ENCODE data around the gene ENPP3. TPM values are rescaled to one million over a fixed set of nuclear protein-coding genes. Genes with fewer than 3 reads are reported as not detected.
A peak's percentile ranks its signal among the peaks of the same experiment; 100 is the strongest.

Gene ENPP3
- total RNA-seq, 1 donor from 2014 or later, result 0.14 TPM

DNA sequence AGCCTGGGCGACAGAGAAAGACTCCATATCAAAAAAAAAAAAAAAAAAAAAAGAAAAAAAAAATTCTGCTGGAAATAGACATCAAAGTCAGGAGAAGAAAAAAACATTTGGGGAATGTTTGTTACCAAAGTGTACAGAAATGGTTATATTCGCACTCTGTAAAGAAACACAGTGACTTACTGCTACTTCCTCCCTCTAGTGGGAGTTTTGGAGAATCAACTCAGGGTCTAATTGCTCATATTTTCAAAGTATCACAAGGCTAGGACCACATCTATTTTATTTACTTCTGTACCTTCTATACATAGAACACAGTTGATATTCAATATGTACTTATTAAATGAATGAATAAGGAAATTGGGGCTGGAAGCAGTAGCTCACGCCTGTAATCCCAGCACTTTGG is 39.7 kb upstream of the ENPP3 start:
- Mint-ChIP-seq H3K36me3 (ENCODE audit: low read depth) (peaks cover 3% of the 10 kb centered on the region), H3K4me1 (peaks cover 5% of the 10 kb centered on the region), H3K27ac (ENCODE audit: unreplicated experiment) (no peak overlapping the region), H3K27me3 (ENCODE audit: low read depth) (no peaks in the 10 kb centered on the region), H3K9me3 (no peaks in the 10 kb centered on the region), H3K4me3 (no peak overlapping the region)
- no peak for DNase-seq (ENCODE audit: low read depth, low spot score)
- TF ChIP-seq, protein P1, sequence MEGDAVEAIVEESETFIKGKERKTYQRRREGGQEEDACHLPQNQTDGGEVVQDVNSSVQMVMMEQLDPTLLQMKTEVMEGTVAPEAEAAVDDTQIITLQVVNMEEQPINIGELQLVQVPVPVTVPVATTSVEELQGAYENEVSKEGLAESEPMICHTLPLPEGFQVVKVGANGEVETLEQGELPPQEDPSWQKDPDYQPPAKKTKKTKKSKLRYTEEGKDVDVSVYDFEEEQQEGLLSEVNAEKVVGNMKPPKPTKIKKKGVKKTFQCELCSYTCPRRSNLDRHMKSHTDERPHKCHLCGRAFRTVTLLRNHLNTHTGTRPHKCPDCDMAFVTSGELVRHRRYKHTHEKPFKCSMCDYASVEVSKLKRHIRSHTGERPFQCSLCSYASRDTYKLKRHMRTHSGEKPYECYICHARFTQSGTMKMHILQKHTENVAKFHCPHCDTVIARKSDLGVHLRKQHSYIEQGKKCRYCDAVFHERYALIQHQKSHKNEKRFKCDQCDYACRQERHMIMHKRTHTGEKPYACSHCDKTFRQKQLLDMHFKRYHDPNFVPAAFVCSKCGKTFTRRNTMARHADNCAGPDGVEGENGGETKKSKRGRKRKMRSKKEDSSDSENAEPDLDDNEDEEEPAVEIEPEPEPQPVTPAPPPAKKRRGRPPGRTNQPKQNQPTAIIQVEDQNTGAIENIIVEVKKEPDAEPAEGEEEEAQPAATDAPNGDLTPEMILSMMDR (conservative IDR thresholded peaks at IDR 0.05), result peak; percentile 59

DNA sequence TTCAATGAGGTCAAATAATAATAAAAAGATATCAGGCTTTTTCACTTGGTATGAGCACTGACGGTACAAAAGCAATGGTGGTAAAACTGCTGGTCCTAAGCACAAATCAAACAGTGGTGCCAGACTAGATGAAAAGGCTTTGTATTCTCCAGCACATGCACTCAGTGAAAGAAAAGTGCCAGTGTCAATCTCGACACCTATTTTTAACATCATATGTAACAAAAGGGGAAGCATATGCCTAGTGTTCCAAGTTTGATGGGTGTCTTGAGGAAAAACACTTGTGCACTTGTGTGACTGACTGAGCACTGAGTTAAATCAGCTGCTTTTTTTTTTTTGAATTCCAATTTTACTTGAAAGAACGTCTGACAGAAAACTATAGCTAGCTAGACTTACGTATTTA is 36.4 kb upstream of the ENPP3 start:
- DNase-seq (ENCODE audit: low read depth, low spot score), result no peak
- peaks cover 2% of the 10 kb centered on the region for H3K36me3 Mint-ChIP-seq (ENCODE audit: low read depth)
- H3K27me3 Mint-ChIP-seq (ENCODE audit: low read depth), result no peaks in the 10 kb centered on the region
- no peaks in the 10 kb centered on the region for H3K4me1 Mint-ChIP-seq
- H3K9me3 Mint-ChIP-seq, result no peaks in the 10 kb centered on the region
- H3K27ac Mint-ChIP-seq (ENCODE audit: unreplicated experiment), result no peak overlapping the region
- no peak overlapping the region for H3K4me3 Mint-ChIP-seq
- TF ChIP-seq, protein P1 (conservative IDR thresholded peaks at IDR 0.05), result no peak

DNA sequence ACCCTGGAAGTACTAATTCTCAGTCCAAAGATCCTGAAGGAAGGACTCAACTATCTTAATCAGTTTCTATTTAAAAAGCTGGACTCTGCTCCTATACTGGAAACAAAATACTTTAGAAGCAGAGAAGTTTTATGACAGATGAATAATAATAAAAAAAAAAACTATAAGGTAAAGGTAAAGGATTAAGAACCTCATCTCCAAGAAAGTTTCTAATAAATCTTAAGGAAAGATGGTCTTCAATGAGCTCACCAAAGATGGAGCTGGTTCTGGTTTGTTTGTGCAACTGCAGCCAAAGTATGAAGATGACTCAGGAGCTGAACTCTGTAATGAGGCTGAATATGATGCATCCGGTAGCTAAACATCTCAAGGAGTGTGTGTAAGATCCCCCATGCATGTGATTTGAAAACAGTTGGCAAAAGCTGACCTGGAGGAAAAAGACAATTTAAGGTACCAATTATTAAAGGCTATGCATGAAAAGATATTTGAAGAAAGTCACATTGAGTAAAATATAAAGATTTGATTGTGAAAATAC is 34.3 kb upstream of the ENPP3 start:
- DNase-seq (ENCODE audit: low read depth, low spot score), result no peak
- Mint-ChIP-seq H3K4me3 (no peak overlapping the region), H3K27ac (ENCODE audit: unreplicated experiment) (no peak overlapping the region), H3K36me3 (ENCODE audit: low read depth) (peaks cover 2% of the 10 kb centered on the region), H3K27me3 (ENCODE audit: low read depth) (no peaks in the 10 kb centered on the region), H3K4me1 (no peaks in the 10 kb centered on the region), H3K9me3 (no peaks in the 10 kb centered on the region)
- TF ChIP-seq, protein P1 (conservative IDR thresholded peaks at IDR 0.05), result no peak

DNA sequence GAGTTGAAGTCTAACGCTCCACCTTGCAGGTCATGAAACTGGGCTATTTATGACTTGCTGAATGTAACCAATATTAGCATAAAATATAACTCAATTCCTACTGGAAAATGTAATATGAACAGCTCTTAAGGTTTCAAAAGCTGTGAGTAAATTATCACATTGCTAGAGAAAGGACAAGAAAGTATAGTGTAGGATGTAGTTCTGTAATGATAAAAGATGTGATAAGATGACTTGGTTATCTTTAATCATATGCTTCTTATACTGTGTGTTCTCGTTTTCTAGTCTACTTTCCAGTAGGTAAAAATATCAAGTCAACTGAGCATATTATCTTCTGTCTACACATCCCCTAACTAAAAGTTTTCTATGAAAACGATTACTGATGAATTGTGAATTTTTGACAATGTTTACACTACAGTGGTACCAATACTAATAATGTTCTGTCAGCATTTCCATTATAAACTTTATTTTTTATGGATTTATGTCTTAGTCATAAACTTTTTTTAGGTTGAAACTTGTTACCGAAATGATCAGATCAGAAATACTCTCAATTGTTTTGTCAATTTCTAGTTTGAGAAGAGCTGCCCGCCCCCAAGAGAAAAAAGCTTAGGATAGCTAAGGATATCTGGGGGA is 23.7 kb upstream of the ENPP3 start:
- Mint-ChIP-seq H3K4me3 (no peak overlapping the region), H3K36me3 (ENCODE audit: low read depth) (peaks cover 5% of the 10 kb centered on the region), H3K27ac (ENCODE audit: unreplicated experiment) (no peak overlapping the region), H3K9me3 (no peaks in the 10 kb centered on the region), H3K27me3 (ENCODE audit: low read depth) (no peaks in the 10 kb centered on the region), H3K4me1 (no peaks in the 10 kb centered on the region)
- TF ChIP-seq, protein P1 (conservative IDR thresholded peaks at IDR 0.05), result no peak
- no peak for DNase-seq (ENCODE audit: low read depth, low spot score)

DNA sequence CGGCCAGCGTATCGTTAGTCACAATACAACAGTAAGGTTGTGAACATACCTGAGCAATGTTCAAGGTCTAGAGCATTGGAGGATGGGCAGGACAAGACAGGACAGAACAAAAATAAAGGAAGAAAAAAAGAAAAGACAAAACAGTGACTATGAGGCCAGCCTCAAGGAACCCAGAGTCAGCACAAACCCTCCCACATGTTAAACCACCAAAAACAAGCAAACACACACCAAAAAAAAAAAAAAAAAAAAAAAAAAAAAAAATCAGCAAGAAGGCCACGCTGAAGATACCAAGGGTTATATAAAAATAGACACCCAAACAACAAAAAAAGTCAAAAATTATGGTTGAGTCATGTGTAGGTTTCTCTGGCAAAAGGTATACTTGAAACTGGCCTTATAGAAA is 21.8 kb upstream of the ENPP3 start:
- Mint-ChIP-seq H3K36me3 (ENCODE audit: low read depth) (no peaks in the 10 kb centered on the region), H3K4me1 (no peaks in the 10 kb centered on the region), H3K9me3 (no peaks in the 10 kb centered on the region), H3K27ac (ENCODE audit: unreplicated experiment) (no peak overlapping the region), H3K27me3 (ENCODE audit: low read depth) (no peaks in the 10 kb centered on the region), H3K4me3 (no peak overlapping the region)
- TF ChIP-seq, protein P1 (conservative IDR thresholded peaks at IDR 0.05), result no peak
- DNase-seq (ENCODE audit: low read depth, low spot score), result no peak

Measured in neural crest cell (in vitro differentiated cells).